Activated T-helper 1 cell treated with anti-CD3 and anti-CD28 coated beads, Interleukin-12 subunit alpha, Interleukin-12 subunit beta, Interleukin-2, Interleukin-4 antibody, amounts not matched to agents 30 ng/mL and 10 ng/mL and 1 ng/mL, durations not matched to agents 14 hours and 24 hours and 36 hours (primary cell): ENCODE results near the gene TNFSF13. TPM values are rescaled to one million over a fixed set of nuclear protein-coding genes. Genes with fewer than 3 reads are reported as not detected.
A peak's percentile ranks its signal among the peaks of the same experiment; 100 is the strongest.

Experiments used
- DNase-seq: peaks from one replicate; pipeline ENCODE4 v3.0.0; 2021; ENCODE audit warnings: low spot score
- H3K27ac Mint-ChIP-seq: one replicate; pipeline ENCODE4 v1.8.0; 2021; ENCODE audit warnings: mild to moderate bottlenecking, mixed read lengths
- H3K27me3 Mint-ChIP-seq: one replicate; pipeline ENCODE4 v1.8.0; 2022; ENCODE audit warnings: mild to moderate bottlenecking, moderate library complexity, mixed read lengths; ENCODE audit not compliant: insufficient read depth
- H3K36me3 Mint-ChIP-seq: one replicate; pipeline ENCODE4 v1.8.0; 2021; ENCODE audit warnings: low read depth, mixed read lengths
- H3K4me1 Mint-ChIP-seq: one replicate; pipeline ENCODE4 v1.8.0; 2021; ENCODE audit warnings: low read depth, mixed read lengths
- H3K4me3 Mint-ChIP-seq: one replicate; pipeline ENCODE4 v1.8.0; 2021; ENCODE audit warnings: mild to moderate bottlenecking, moderate library complexity, mixed read lengths
- H3K9me3 Mint-ChIP-seq: one replicate; pipeline ENCODE4 v1.8.0; 2021; ENCODE audit warnings: mixed read lengths
- intact Hi-C: fragments of 100-400 bp; cut with micrococcal nuclease; formaldehyde crosslinking; loops from one replicate; pipeline ENCODE4 v1.15.1; 2024
- total RNA-seq: library from RNA; stranded (reverse); gene quantifications from 2 replicates; pipeline ENCODE4 v1.2.3, GENCODE V29; 2022

The TNFSF13 gene
- total RNA-seq, 1 donor from 2014 or later: 3.3 TPM

DNA sequence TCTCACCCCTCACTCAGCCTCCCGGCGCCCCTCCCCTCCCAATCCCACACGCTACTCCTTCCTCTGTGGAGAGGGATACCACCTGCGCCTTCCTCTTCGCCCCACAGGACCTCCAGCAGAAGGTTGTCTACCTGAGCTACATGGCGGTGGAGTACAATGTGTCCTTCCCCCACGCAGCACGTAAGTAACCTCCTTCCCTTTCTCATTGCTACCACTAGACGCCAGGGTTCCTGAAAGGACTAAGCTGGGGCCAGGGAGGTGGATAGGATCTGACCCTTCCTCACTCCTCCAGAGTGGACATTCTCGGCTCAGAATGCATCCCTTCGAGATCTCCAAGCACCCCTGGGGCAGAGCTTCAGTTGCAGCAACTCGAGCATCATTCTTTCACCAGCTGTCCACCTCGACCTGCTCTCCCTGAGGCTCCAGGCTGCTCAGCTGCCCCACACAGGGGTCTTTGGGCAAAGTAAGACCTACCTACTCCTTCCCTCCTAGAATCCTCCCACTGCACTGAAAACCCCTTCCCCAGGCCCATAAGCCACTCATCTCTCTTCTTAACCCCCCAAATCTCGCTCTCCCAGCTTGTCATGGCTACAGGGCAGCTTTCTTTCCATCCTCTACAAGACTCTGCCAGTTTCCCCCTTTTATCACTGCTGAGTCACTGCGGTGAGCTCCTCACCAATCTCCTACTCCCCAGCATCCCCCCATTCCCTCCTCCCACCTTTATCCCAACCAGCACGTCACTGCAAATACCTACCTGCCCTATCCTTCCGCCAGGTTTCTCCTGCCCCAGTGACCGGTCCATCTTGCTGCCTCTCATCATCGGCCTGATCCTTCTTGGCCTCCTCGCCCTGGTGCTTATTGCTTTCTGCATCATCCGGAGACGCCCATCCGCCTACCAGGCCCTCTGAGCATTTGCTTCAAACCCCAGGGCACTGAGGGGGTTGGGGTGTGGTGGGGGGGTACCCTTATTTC lies 22.3 kb downstream of the TNFSF13 start:
- H3K9me3 Mint-ChIP-seq: no peaks in the 10 kb centered on the region
- peak overlapping the region; percentile 82 for H3K27ac Mint-ChIP-seq
- intact Hi-C loops: loop anchor here (10.0 kb wide), 1 partner anchor 574 kb away; the partner anchor contains the start of gene PER1
- H3K36me3 Mint-ChIP-seq: peaks cover 60% of the 10 kb centered on the region
- H3K4me1 Mint-ChIP-seq: peaks cover 79% of the 10 kb centered on the region
- DNase-seq: no peak
- no peaks in the 10 kb centered on the region for H3K27me3 Mint-ChIP-seq
- peak overlapping the region; percentile 15 for H3K4me3 Mint-ChIP-seq

DNA sequence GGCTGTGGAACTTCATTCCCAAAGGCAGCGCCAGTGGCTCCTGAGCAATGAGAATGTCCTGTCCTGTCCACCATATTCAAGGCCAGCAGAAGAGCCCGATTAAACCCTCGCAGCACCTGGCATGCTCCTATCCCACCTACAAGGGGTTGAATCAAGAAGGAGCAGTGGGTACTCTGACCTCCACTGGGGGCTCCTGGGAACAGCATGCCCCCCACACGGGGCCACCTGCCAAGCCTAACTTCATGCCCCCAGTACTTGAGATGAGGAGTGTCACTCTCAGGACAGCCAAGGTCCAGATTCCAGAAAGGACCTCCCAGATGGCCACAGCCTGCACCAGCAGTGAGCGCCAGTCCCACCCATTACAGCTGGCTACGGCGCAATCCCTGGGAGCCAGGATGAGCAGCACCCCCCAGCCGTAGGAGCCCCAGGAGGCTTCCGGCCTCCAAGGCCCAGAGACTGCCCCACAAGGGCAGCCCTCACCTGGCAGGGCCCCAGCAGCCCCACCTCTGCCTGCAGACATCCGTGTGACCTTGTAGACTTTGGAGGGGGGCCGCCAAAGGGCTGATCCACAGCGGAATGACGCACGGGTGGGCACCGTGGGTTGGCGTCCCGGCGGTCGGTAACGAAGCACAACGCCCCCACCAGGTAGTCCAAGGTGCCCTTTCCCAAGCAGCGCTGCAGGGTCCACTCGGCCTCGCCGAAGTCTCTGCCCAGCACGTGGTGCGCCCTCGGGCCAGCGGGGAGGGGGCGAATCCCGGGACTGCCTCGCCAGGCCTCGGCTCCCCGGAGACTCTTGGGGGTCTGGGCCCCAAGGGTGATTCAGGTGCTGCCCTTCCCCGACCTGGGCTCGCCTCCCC lies 24.1 kb downstream of the TNFSF13 start:
- DNase-seq: no peak
- Mint-ChIP-seq H3K4me3 (peak overlapping the region; percentile 98), H3K27me3 (no peaks in the 10 kb centered on the region), H3K4me1 (peaks cover 63% of the 10 kb centered on the region), H3K9me3 (no peaks in the 10 kb centered on the region), H3K27ac (peak overlapping the region; percentile 68), H3K36me3 (peaks cover 44% of the 10 kb centered on the region)
- intact Hi-C loops: loop anchor here (1.0 to 10.0 kb wide), 4 partner anchors 10 to 572 kb away; partner anchors contain the start of genes PER1, POLR2A and SENP3

DNA sequence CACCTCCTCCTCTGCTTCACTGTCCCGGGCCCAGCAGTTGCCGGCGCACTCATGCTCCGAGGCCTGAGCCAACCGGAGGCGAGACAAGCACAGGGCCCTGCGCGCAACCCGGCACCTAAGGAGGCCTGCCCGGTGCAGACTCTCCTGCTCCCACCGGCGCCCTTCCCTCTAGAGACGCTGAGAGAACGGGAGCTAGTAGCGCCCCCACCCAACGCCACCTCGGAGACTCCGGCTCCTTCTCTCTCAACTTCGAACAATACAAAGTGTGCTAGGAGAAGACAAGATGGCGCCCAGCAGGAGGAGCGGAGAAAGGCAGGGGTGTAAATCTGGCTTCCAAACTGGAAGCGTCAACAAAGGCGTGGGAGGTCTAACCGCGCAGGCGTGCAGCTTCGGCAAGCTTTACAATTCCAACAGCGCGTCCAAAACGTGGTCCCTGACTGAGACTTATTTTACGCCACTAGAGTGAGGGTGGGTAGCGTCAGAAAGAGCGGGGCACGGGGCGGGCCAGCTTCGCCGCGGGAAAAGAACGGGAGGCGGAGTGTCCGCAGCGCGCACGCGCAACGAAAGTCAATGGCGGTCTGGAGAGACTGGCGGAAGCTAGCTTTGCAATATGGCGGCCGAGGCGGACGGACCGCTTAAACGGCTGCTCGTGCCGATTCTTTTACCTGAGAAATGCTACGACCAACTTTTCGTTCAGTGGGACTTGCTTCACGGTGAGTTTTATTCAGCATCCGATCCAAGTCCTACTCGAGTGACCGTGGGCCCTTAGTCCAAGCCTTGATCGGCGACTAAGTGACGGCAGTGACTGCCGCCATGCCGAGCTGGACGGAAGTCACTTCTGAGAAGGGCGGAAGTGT lies 24.9 kb downstream of the TNFSF13 start, which contains the start of gene MPDU1:
Gene MPDU1, plus strand, starts transcription at position 600 of the 857 bp plus-strand sequence. Its CDS starts 11 bp downstream, at position 611.
- Mint-ChIP-seq H3K4me3 (peak within 1 kb of the TSS; percentile 98), H3K27me3 (no peaks in the 10 kb centered on the region), H3K9me3 (no peaks in the 10 kb centered on the region), H3K4me1 (peaks cover 54% of the 10 kb centered on the region), H3K36me3 (peaks cover 43% of the 10 kb centered on the region), H3K27ac (peak within 1 kb of the TSS; percentile 100)
- peak; percentile 95 for DNase-seq
- intact Hi-C loops: loop anchor here (1.0 to 10.0 kb wide), 6 partner anchors 11 to 571 kb away; partner anchors contain the start of genes PER1, POLR2A, SENP3 and WRAP53

DNA sequence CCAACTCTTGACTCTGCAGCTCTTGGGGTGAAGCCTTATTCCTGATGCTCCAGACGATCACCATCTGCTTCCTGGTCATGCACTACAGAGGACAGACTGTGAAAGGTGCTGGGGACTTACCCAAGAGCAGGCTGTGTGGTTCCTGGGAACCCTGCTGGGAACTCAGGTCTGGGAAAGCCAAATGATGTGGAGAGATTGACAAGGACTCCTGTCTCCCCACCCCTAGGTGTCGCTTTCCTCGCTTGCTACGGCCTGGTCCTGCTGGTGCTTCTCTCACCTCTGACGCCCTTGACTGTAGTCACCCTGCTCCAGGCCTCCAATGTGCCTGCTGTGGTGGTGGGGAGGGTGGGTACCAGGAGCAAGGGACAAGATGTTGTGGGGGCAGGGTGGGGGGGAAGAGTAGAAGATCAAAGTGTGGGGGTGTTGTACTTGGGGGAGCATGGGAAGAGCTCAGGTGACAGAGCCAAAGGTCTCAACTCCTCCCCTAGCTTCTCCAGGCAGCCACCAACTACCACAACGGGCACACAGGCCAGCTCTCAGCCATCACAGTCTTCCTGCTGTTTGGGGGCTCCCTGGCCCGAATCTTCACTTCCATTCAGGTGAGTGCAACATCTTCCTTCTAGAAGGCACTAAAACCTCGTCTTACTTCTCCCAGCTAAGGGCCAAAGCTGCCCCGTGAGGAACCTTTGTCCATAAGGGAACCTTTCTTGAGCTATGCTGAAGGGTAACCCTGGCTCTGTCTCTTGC lies 28.3 kb downstream of the TNFSF13 start:
- Mint-ChIP-seq H3K27me3 (no peaks in the 10 kb centered on the region), H3K36me3 (peaks cover 32% of the 10 kb centered on the region), H3K4me1 (peaks cover 27% of the 10 kb centered on the region), H3K4me3 (no peak overlapping the region), H3K9me3 (no peaks in the 10 kb centered on the region), H3K27ac (no peak overlapping the region)
- no peak for DNase-seq
- intact Hi-C loops: loop anchor here (10.0 kb wide), 1 partner anchor 568 kb away; the partner anchor contains the start of gene PER1

DNA sequence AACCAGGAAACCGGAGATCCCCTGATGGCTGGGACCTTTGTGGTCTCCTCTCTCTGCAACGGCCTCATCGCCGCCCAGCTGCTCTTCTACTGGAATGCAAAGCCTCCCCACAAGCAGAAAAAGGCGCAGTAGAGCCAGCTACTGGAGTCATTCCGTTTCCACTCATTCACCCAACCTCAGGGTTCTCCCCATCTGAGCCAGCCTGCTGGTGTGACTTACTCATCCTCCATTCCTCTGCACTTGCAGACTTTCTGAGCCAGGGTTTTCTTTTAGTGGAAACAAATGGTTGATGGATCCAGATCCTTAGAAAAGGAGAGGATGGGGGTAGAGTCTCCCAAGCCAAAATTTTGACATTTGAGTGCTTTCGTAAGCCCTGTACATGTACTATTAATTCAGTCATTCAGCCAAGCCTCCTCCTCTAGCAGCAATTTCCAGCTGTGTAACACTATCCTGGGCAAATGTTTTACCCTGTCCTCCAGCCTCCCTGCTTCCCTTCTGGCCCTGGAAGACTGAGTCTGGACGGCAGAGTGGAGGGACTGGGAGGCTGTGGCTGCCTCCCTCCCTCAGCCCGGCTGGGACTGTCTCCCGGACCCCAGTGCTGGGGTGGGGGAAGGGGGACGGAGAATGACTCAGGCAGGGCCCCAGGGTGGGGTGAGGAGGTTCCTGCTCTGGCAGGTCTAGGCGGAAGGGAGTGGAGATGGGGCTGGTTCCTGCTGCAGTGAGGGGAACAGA lies 29.0 kb downstream of the TNFSF13 start:
- no peaks in the 10 kb centered on the region for H3K27me3 Mint-ChIP-seq
- DNase-seq: no peak
- peaks cover 21% of the 10 kb centered on the region for H3K4me1 Mint-ChIP-seq
- H3K9me3 Mint-ChIP-seq: no peaks in the 10 kb centered on the region
- intact Hi-C loops: loop anchor here (10.0 kb wide), 1 partner anchor 567 kb away; the partner anchor contains the start of gene PER1
- peak overlapping the region; percentile 36 for H3K27ac Mint-ChIP-seq
- H3K4me3 Mint-ChIP-seq: no peak overlapping the region
- peaks cover 32% of the 10 kb centered on the region for H3K36me3 Mint-ChIP-seq

DNA sequence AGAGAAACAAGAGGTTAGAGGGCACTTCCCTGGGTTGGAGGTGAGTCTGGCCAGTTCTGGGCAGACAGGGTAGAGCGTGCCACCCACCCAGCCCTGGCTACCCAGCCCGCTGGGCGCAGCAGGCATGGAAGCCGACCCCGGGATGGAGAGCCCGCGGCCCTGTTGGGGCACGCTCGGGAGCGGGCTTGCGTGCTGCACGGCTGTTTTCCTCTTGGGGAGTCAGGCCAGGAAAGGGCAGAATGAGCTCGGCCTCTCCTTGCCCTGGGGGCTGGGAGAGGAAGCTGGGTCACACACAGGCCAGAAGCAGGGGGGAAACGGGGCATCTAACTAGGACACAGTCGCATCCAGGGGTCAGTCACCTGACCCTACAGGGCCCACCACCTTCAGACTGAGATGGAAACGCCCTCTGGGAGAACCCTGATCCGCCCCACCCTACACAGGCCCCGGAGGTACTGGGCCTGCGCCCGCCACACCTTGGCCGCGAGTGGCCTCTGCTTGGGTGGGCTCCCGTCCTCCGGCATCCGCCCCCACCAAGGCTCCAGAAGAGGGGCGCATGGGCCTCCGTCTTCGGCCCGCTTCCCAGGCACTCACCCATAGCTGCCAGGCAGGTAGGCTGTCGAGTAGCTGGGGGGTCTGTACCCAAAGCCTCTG lies 30.1 kb downstream of the TNFSF13 start:
- H3K27ac Mint-ChIP-seq: no peak overlapping the region
- DNase-seq: no peak
- H3K4me1 Mint-ChIP-seq: peaks cover 15% of the 10 kb centered on the region
- intact Hi-C loops: loop anchor here (10.0 kb wide), 1 partner anchor 566 kb away; the partner anchor contains the start of gene PER1
- H3K27me3 Mint-ChIP-seq: no peaks in the 10 kb centered on the region
- H3K4me3 Mint-ChIP-seq: no peak overlapping the region
- H3K36me3 Mint-ChIP-seq: peaks cover 40% of the 10 kb centered on the region
- H3K9me3 Mint-ChIP-seq: no peaks in the 10 kb centered on the region

DNA sequence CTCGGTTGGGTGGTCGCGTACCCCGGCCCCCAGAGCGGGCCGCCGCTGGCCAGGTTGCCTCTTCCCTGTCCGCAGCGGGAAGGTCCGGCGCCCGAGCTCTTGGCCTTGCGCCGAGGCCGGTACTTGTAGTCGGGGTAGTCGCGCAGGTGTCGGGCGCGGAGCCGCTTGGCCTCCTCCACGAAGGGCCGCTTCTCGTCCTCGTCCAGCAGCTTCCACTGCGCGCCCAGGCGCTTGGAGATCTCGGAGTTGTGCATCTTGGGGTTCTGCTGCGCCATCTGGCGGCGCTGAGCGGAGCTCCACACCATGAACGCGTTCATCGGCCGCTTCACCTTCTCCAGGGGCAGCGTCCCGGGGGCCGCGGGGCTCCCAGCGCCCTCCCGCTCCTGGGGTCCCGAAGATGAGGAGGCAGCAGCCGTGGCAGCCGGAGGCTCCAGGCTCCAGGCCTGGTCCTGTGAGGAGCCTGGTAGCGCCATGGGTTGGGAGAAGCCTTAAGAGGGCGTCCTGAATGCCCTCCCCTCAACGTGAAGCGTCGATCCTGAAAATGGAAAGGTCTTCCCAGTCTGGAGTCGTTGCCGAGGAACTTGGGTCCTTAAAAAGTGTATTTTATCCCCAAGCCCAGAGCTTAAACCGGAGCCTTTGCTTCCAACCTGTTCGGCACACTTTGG lies 30.8 kb downstream of the TNFSF13 start:
- Mint-ChIP-seq H3K4me3 (no peak overlapping the region), H3K9me3 (no peaks in the 10 kb centered on the region), H3K27me3 (no peaks in the 10 kb centered on the region), H3K4me1 (peaks cover 15% of the 10 kb centered on the region), H3K36me3 (peaks cover 44% of the 10 kb centered on the region), H3K27ac (no peak overlapping the region)
- intact Hi-C loops: loop anchor here (10.0 kb wide), 1 partner anchor 565 kb away; the partner anchor contains the start of gene PER1
- DNase-seq: peak; percentile 52

DNA sequence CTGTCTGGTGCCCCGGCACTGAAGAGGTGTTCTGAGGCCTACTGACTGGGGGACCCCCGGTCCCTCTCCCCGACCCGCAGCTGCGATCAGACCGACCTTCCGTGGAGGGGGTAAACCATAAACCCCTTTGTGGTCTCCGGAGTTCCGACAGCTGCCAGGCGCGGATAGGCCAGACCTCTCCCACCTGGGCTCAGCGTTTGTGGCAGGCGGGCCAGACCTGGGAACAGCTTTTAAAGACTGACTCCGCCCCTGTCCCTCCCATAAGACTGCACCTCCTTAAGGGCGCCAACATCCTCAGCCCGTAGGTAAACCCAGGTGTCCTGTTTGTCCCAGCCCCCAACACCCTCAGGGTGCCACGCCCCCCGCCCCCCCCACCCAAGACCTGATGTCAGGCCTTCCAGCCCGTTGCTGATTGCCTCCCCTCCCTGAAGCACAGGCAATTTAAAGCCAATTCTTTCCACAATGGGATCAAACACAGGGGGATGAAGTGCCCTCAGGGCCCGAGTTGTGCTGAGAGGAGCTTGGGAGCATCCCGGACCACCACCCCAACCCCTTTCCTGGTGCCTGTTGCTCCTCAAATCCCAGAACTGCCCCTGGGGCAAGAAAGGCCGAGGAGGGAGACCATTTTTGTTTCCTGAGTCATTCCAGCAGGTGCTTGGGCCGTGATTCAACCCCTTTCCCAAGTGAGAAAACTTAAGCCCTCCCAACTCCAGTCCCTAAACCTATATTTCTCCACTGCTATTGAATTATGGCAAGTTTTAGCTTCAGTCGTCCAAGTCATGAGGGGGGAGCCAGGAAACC lies 31.5 kb downstream of the TNFSF13 start, which contains the start of gene SOX15:
Gene SOX15, minus strand, starts transcription at position 204 of the 801 bp plus-strand sequence. CDS start 418 bp downstream, outside the sequence.
- Mint-ChIP-seq H3K4me1 (peaks cover 8% of the 10 kb centered on the region), H3K27ac (no peak within 1 kb of the TSS), H3K4me3 (no peak within 1 kb of the TSS), H3K36me3 (peaks cover 44% of the 10 kb centered on the region), H3K27me3 (no peaks in the 10 kb centered on the region), H3K9me3 (no peaks in the 10 kb centered on the region)
- intact Hi-C loops: loop anchor here (10.0 kb wide), 1 partner anchor 565 kb away; the partner anchor contains the start of gene PER1
- no peak for DNase-seq

DNA sequence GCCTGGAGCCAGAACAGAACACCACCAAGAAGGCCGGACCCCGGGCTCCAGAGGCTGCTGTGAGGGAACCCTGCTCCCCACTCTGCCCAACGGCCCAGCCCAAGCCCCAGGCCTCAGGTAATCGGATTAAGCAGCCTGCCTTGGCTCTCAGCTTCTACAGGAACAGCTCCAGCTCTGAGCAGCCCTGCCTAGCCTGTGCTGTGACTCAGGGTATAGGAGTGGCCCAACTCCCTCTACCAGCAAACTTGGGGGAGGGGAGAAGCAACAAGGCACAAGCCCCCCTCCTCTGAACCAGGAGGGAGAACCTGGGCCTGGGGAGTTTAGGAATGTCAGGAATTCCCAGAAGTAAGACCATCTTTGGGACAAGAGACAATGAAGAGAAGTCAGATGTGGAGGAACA lies 32.2 kb downstream of the TNFSF13 start:
- no peaks in the 10 kb centered on the region for H3K9me3 Mint-ChIP-seq
- DNase-seq: no peak
- intact Hi-C loops: no loop called here
- H3K36me3 Mint-ChIP-seq: peaks cover 48% of the 10 kb centered on the region
- no peak overlapping the region for H3K4me3 Mint-ChIP-seq
- no peaks in the 10 kb centered on the region for H3K27me3 Mint-ChIP-seq
- H3K27ac Mint-ChIP-seq: no peak overlapping the region
- H3K4me1 Mint-ChIP-seq: peaks cover 2% of the 10 kb centered on the region
